ENCODE data around the gene SMG7.

The SMG7 gene

GRCh38 chr1:183506561-183506960, 34.3 kb downstream of the SMG7 start:
- H3K4me3 ChIP-seq (ENCODE audit: insufficient read depth, low read depth, low read length): no peak overlapping the region
- no peaks in the 10 kb centered on the region for H3K27me3 ChIP-seq (ENCODE audit: control insufficient read depth, insufficient read depth, low read length, poor library complexity, severe bottlenecking)
- H3K9me3 ChIP-seq (ENCODE audit: control insufficient read depth, low read length): no peaks in the 10 kb centered on the region
- 95 to 98% methylated on average over 4 of the region's 4 CpGs for WGBS, 2 experiments
- peaks cover 7% of the 10 kb centered on the region for H3K4me1 ChIP-seq (ENCODE audit: control insufficient read depth, insufficient read depth, low read length)
- H3K36me3 ChIP-seq (ENCODE audit: control insufficient read depth, insufficient read depth, low read length): no peaks in the 10 kb centered on the region
- H3K27ac ChIP-seq (ENCODE audit: insufficient read depth, low read depth, low read length, poor library complexity, severe bottlenecking): no peak overlapping the region

- Histone ChIP-seq H3K9me3 (ENCODE audit: control insufficient read depth, low read length) (no peaks in the 10 kb centered on the region), H3K4me3 (ENCODE audit: insufficient read depth, low read depth, low read length) (no peak overlapping the region), H3K36me3 (ENCODE audit: control insufficient read depth, insufficient read depth, low read length) (no peaks in the 10 kb centered on the region), H3K27ac (ENCODE audit: insufficient read depth, low read depth, low read length, poor library complexity, severe bottlenecking) (no peak overlapping the region), H3K27me3 (ENCODE audit: control insufficient read depth, insufficient read depth, low read length, poor library complexity, severe bottlenecking) (no peaks in the 10 kb centered on the region), H3K4me1 (ENCODE audit: control insufficient read depth, insufficient read depth, low read length) (peaks cover 7% of the 10 kb centered on the region)
- 90 to 95% methylated on average over 1 of the region's 1 CpG for WGBS, 2 experiments
These were observed 36.4 kb downstream of the SMG7 start for GRCh38 chr1:183508694-183509093.

DNA sequence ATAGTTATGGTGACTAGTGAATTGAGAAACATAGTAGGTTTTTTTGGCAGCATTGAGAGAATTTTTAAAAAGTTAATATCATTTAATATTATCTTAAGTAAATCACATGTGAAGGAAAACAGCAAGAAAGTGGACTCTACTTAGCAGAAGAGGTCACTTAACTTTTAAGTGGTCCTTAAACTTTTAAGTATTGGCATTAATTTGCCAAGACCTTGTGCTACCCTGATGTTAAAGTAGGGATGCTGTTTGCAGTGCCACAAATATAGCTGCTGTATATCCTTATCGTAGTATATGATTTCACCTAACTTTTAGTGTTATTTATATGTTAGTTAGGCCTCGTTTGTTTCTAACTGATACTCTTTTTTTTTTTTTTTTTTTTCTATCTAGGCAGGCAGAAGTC, 40.2 kb downstream of the SMG7 start:
- Histone ChIP-seq H3K27ac (ENCODE audit: insufficient read depth, low read depth, low read length, poor library complexity, severe bottlenecking) (no peak overlapping the region), H3K9me3 (ENCODE audit: control insufficient read depth, low read length) (no peaks in the 10 kb centered on the region), H3K27me3 (ENCODE audit: control insufficient read depth, insufficient read depth, low read length, poor library complexity, severe bottlenecking) (no peaks in the 10 kb centered on the region), H3K4me1 (ENCODE audit: control insufficient read depth, insufficient read depth, low read length) (no peaks in the 10 kb centered on the region), H3K4me3 (ENCODE audit: insufficient read depth, low read depth, low read length) (no peak overlapping the region), H3K36me3 (ENCODE audit: control insufficient read depth, insufficient read depth, low read length) (peaks cover under 1% of the 10 kb centered on the region)
- 100% methylated on average over 2 of the region's 2 CpGs; no CpG with 5 or more reads in 1 of the 2 experiments for WGBS, 2 experiments

DNA sequence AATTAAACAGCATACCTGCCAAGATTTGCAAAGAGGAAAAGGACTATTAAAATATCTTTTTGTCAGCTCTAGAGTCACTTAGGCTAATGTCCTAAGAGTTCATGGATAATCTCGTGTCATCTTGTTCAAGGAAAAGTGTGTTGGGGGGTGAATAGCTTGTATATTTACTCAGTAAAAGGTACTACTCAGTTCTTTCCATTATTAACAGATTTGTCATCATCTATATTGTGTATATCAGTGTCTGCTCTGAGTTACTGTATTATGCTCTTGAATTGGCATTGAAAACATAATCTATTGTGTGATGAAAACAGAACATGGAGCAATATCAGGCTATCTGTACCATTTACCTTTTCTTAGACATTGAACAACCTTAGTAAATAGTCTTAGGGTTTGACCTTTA, 41.9 kb downstream of the SMG7 start:
- Histone ChIP-seq H3K9me3 (ENCODE audit: control insufficient read depth, low read length) (no peaks in the 10 kb centered on the region), H3K27ac (ENCODE audit: insufficient read depth, low read depth, low read length, poor library complexity, severe bottlenecking) (no peak overlapping the region), H3K4me1 (ENCODE audit: control insufficient read depth, insufficient read depth, low read length) (no peaks in the 10 kb centered on the region), H3K36me3 (ENCODE audit: control insufficient read depth, insufficient read depth, low read length) (peaks cover 9% of the 10 kb centered on the region), H3K4me3 (ENCODE audit: insufficient read depth, low read depth, low read length) (no peak overlapping the region), H3K27me3 (ENCODE audit: control insufficient read depth, insufficient read depth, low read length, poor library complexity, severe bottlenecking) (no peaks in the 10 kb centered on the region)
- WGBS, 2 experiments: 100% methylated on average over 1 of the region's 1 CpG; no CpG with 5 or more reads in 1 of the 2 experiments

- Histone ChIP-seq H3K27ac (ENCODE audit: insufficient read depth, low read depth, low read length, poor library complexity, severe bottlenecking) (no peak overlapping the region), H3K9me3 (ENCODE audit: control insufficient read depth, low read length) (no peaks in the 10 kb centered on the region), H3K4me1 (ENCODE audit: control insufficient read depth, insufficient read depth, low read length) (no peaks in the 10 kb centered on the region), H3K36me3 (ENCODE audit: control insufficient read depth, insufficient read depth, low read length) (peaks cover 10% of the 10 kb centered on the region), H3K4me3 (ENCODE audit: insufficient read depth, low read depth, low read length) (no peak overlapping the region), H3K27me3 (ENCODE audit: control insufficient read depth, insufficient read depth, low read length, poor library complexity, severe bottlenecking) (no peaks in the 10 kb centered on the region)
- 96 to 97% methylated on average over 2 of the region's 2 CpGs for WGBS, 2 experiments
These were observed 42.8 kb downstream of the SMG7 start for GRCh38 chr1:183515002-183515689.

DNA sequence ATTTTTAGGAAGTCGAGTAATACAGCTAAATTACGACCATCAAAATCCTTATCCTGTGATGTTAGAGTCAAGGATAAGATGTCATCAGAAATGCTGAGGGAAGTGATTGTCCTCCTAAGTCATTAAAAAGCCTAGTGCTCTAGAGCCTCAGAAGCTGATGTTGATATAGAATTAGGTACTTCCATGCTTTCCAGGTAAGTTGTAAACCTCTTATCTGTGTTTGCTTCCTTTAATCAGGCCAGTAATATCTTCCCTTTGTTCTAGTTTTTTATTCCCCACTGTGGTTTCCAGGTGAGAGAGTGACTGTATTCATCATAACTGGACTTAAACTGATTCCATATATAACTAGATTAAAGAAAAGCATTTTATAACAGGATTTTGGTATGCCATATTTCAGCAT, 44.4 kb downstream of the SMG7 start:
- no peak overlapping the region for H3K27ac ChIP-seq (ENCODE audit: insufficient read depth, low read depth, low read length, poor library complexity, severe bottlenecking)
- 94 to 97% methylated on average over 2 of the region's 2 CpGs for WGBS, 2 experiments
- H3K36me3 ChIP-seq (ENCODE audit: control insufficient read depth, insufficient read depth, low read length): peaks cover 15% of the 10 kb centered on the region
- no peaks in the 10 kb centered on the region for H3K9me3 ChIP-seq (ENCODE audit: control insufficient read depth, low read length)
- H3K4me1 ChIP-seq (ENCODE audit: control insufficient read depth, insufficient read depth, low read length): no peaks in the 10 kb centered on the region
- no peaks in the 10 kb centered on the region for H3K27me3 ChIP-seq (ENCODE audit: control insufficient read depth, insufficient read depth, low read length, poor library complexity, severe bottlenecking)
- H3K4me3 ChIP-seq (ENCODE audit: insufficient read depth, low read depth, low read length): no peak overlapping the region

- H3K9me3 ChIP-seq (ENCODE audit: control insufficient read depth, low read length): no peaks in the 10 kb centered on the region
- peaks cover 15% of the 10 kb centered on the region for H3K36me3 ChIP-seq (ENCODE audit: control insufficient read depth, insufficient read depth, low read length)
- 91 to 97% methylated on average over 5 to 6 of the region's 6 CpGs for WGBS, 2 experiments
These were observed 45.1 kb downstream of the SMG7 start for GRCh38 chr1:183517401-183517800.

DNA sequence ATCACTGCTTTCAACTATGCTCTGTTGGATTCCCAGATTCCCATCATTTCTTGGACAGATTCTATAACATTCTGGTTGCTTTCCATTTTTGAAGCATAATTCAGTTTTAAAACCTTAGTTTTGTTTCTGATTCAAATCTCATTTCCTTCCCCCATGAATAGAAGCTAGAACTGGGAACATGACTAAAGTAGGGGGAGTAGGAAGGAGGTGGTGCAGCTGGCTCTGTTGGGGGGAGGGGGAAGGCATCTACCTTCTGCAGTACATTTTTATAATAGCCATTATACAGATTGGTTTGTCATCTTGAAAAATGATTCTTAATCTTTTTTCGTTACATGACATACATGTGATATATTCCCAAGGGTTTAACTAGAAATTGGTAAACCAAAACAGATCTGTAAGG, 48.1 kb downstream of the SMG7 start:
- Histone ChIP-seq H3K4me1 (ENCODE audit: control insufficient read depth, insufficient read depth, low read length) (no peaks in the 10 kb centered on the region), H3K27me3 (ENCODE audit: control insufficient read depth, insufficient read depth, low read length, poor library complexity, severe bottlenecking) (no peaks in the 10 kb centered on the region), H3K9me3 (ENCODE audit: control insufficient read depth, low read length) (no peaks in the 10 kb centered on the region), H3K36me3 (ENCODE audit: control insufficient read depth, insufficient read depth, low read length) (peaks cover 15% of the 10 kb centered on the region), H3K27ac (ENCODE audit: insufficient read depth, low read depth, low read length, poor library complexity, severe bottlenecking) (no peak overlapping the region), H3K4me3 (ENCODE audit: insufficient read depth, low read depth, low read length) (no peak overlapping the region)
- WGBS, 2 experiments: 100% methylated on average over 1 of the region's 1 CpG; no CpG with 5 or more reads in 1 of the 2 experiments

More at GRCh38 chr1:183517401-183517800, 45.1 kb downstream of the SMG7 start:
- H3K4me1 ChIP-seq (ENCODE audit: control insufficient read depth, insufficient read depth, low read length): no peaks in the 10 kb centered on the region
- no peak overlapping the region for H3K4me3 ChIP-seq (ENCODE audit: insufficient read depth, low read depth, low read length)
- H3K27me3 ChIP-seq (ENCODE audit: control insufficient read depth, insufficient read depth, low read length, poor library complexity, severe bottlenecking): no peaks in the 10 kb centered on the region
- no peak overlapping the region for H3K27ac ChIP-seq (ENCODE audit: insufficient read depth, low read depth, low read length, poor library complexity, severe bottlenecking)

- Histone ChIP-seq H3K9me3 (ENCODE audit: control insufficient read depth, low read length) (no peaks in the 10 kb centered on the region), H3K36me3 (ENCODE audit: control insufficient read depth, insufficient read depth, low read length) (peaks cover 19% of the 10 kb centered on the region), H3K27me3 (ENCODE audit: control insufficient read depth, insufficient read depth, low read length, poor library complexity, severe bottlenecking) (no peaks in the 10 kb centered on the region), H3K4me1 (ENCODE audit: control insufficient read depth, insufficient read depth, low read length) (no peaks in the 10 kb centered on the region), H3K27ac (ENCODE audit: insufficient read depth, low read depth, low read length, poor library complexity, severe bottlenecking) (no peak overlapping the region), H3K4me3 (ENCODE audit: insufficient read depth, low read depth, low read length) (no peak overlapping the region)
- WGBS, 2 experiments: 91 to 96% methylated on average over 1 of the region's 1 CpG
These were observed 49.8 kb downstream of the SMG7 start for GRCh38 chr1:183522104-183522503.

GRCh38 chr1:183528577-183528976, 56.3 kb downstream of the SMG7 start:
- H3K27ac ChIP-seq (ENCODE audit: insufficient read depth, low read depth, low read length, poor library complexity, severe bottlenecking): no peak overlapping the region
- H3K36me3 ChIP-seq (ENCODE audit: control insufficient read depth, insufficient read depth, low read length): peaks cover 15% of the 10 kb centered on the region
- no peaks in the 10 kb centered on the region for H3K9me3 ChIP-seq (ENCODE audit: control insufficient read depth, low read length)
- no peaks in the 10 kb centered on the region for H3K4me1 ChIP-seq (ENCODE audit: control insufficient read depth, insufficient read depth, low read length)
- WGBS, 2 experiments: 100% methylated on average over 1 to 2 of the region's 3 CpGs
- no peaks in the 10 kb centered on the region for H3K27me3 ChIP-seq (ENCODE audit: control insufficient read depth, insufficient read depth, low read length, poor library complexity, severe bottlenecking)
- H3K4me3 ChIP-seq (ENCODE audit: insufficient read depth, low read depth, low read length): no peak overlapping the region
